NCI-H2171 treated with DMSO at 0.1 percent for 48 hours (cell line): ENCODE data around the gene GALNT17.

Source experiments
- DNase-seq: peaks from one replicate; lab custom pipeline; 2025; lab: John Stamatoyannopoulos, UW

Gene GALNT17

GRCh38 chr7:71132127-71132376, at the start of gene GALNT17:
GALNT17 (plus strand) TSS chr7:71132144.
- no peak for DNase-seq

GRCh38 chr7:71095266-71095860, 36.6 kb upstream of the GALNT17 start:
- DNase-seq, result no peak

- peak; percentile 83 for DNase-seq
Observed at GRCh38 chr7:71096351-71096750, 35.6 kb upstream of the GALNT17 start.

- DNase-seq, result no peak
Observed at GRCh38 chr7:71106226-71106625, 25.7 kb upstream of the GALNT17 start.

GRCh38 chr7:71112436-71112835, 19.5 kb upstream of the GALNT17 start:
- no peak for DNase-seq

GRCh38 chr7:71120096-71120495, 11.8 kb upstream of the GALNT17 start:
- DNase-seq, result no peak

- no peak for DNase-seq
Observed at GRCh38 chr7:71129126-71129525, 2.8 kb upstream of the GALNT17 start.

- no peak for DNase-seq
Observed at GRCh38 chr7:71130031-71130679, 1.8 kb upstream of the GALNT17 start.

- peak; percentile 83 for DNase-seq
Observed at GRCh38 chr7:71131256-71132126, 453 bp upstream of the GALNT17 start.

- peak; percentile 30 for DNase-seq
Observed at GRCh38 chr7:71132377-71133231, 660 bp downstream of the GALNT17 start.

GRCh38 chr7:71133232-71133622, 1.3 kb downstream of the GALNT17 start:
- no peak for DNase-seq

GRCh38 chr7:71133856-71134255, 1.9 kb downstream of the GALNT17 start:
- no peak for DNase-seq

GRCh38 chr7:71135116-71135515, 3.2 kb downstream of the GALNT17 start:
- DNase-seq, result no peak

- peak; percentile 95 for DNase-seq
Observed at GRCh38 chr7:71135663-71136062, 3.7 kb downstream of the GALNT17 start.

GRCh38 chr7:71137479-71137878, 5.5 kb downstream of the GALNT17 start:
- DNase-seq, result no peak

- DNase-seq, result peak; percentile 91
Observed at GRCh38 chr7:71140264-71140663, 8.3 kb downstream of the GALNT17 start.

GRCh38 chr7:71144963-71145362, 13.0 kb downstream of the GALNT17 start:
- DNase-seq, result no peak

GRCh38 chr7:71145906-71146901, 14.3 kb downstream of the GALNT17 start:
- no peak for DNase-seq

- no peak for DNase-seq
Observed at GRCh38 chr7:71148098-71148497, 16.2 kb downstream of the GALNT17 start.

GRCh38 chr7:71155236-71155635, 23.3 kb downstream of the GALNT17 start:
- DNase-seq, result no peak

- DNase-seq, result no peak
Observed at GRCh38 chr7:71157757-71158156, 25.8 kb downstream of the GALNT17 start.
